HG03442 (cell line): ENCODE data around the gene CTSW.
"Not testable (repeated sequence)": the region's sequence is repeated elsewhere in the genome, so short reads cannot be mapped to it uniquely, and the experiment has no call there.

Source experiments
- ATAC-seq: cut with Tn5 transposase; IDR thresholded peaks from one replicate; pipeline ENCODE4 v1.9.1; 2021; ENCODE audit warnings: mild to moderate bottlenecking, moderate library complexity; ENCODE audit not compliant: unreplicated experiment

Gene CTSW, protein sequence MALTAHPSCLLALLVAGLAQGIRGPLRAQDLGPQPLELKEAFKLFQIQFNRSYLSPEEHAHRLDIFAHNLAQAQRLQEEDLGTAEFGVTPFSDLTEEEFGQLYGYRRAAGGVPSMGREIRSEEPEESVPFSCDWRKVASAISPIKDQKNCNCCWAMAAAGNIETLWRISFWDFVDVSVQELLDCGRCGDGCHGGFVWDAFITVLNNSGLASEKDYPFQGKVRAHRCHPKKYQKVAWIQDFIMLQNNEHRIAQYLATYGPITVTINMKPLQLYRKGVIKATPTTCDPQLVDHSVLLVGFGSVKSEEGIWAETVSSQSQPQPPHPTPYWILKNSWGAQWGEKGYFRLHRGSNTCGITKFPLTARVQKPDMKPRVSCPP

DNA sequence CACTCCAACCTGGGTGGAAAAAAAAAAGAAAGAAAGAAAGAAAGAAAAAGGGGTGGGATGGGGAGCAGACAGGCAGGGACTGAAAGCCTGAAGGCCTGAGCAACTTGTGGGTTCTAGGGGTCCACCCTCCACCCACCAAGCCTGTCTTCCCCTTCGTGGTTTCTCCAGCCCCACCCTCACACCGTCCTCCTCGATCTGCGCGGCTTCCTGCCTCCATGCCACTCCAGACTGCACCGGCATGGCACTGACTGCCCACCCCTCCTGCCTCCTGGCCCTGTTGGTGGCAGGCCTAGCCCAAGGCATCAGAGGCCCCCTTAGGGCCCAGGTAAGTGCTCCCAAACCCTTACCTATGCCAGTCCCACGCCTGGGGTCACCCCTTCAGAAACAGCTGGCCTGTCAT is at the start of gene CTSW:
Gene CTSW, plus strand, starts transcription at position 221 of the 400 bp plus-strand sequence. Its CDS starts 18 bp downstream, at position 239.
- ATAC-seq, result no peak

- ATAC-seq, result not testable (repeated sequence)
These were observed 47.4 kb upstream of the CTSW start for GRCh38 chr11:65832231-65832630.

DNA sequence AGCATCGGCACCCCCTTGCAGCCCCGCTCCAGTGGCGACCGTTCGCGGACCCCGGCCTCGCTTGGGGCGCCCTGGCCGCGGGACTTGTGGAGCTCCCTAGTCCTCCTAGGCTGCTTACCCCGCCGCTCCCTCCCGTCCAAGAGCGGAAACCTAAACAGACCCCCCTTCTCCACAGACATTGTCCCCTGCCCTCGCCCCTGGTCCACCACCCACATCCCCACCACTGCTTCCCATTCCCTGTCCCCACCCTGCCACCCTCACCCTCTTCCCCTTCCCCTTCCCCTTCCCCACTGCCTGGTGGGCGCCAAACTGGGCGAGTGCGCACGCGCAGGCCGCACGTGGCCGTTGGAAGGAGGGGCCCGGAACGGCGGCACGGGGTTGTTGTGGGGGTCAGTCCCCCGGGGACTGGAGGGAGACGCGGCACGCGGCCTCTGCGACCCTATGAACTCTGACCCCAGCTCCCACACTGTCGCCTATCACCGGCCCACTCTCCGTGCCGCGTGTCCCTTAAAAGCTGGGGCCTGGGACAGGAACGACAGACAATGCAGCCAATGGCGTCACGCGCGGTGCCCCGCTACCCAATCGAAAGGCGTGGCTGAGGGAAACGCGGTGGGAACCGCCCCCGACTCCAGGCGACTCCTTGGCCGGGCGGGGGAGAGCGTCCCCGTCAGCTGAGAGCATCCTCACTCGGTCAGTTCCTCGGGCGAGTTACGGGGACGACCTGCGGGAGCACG is 46.2 kb upstream of the CTSW start, which contains the start of gene SNX32:
Gene SNX32, plus strand, starts transcription at position 667 of the 734 bp plus-strand sequence. CDS start 103 bp downstream, outside the sequence.
- ATAC-seq, result peak; percentile 81

GRCh38 chr11:65834202-65834601 is 45.4 kb upstream of the CTSW start:
- ATAC-seq, result no peak

- ATAC-seq, result no peak
These were observed 37.5 kb upstream of the CTSW start for GRCh38 chr11:65842144-65842543.

DNA sequence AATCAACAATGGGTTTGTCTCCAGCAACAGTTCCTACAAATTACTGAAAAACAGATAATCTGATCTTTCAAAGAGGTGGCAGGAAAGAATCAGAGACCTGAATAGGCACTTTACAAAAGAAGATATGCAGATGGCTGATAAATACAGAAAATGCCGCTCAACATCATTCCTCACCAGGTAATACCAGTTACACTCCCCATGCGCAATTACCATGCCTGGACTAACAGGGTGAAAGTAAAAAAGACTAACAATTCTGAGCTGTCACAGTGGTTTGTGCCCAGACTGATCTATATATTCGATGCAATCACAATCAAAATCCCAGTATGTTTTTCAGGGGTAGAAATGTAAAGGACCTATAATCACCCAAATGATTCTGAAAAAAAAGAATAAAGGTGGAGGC is 35.8 kb upstream of the CTSW start:
- ATAC-seq, result no peak

- no peak for ATAC-seq
These were observed 35.3 kb upstream of the CTSW start for GRCh38 chr11:65844231-65844872.

DNA sequence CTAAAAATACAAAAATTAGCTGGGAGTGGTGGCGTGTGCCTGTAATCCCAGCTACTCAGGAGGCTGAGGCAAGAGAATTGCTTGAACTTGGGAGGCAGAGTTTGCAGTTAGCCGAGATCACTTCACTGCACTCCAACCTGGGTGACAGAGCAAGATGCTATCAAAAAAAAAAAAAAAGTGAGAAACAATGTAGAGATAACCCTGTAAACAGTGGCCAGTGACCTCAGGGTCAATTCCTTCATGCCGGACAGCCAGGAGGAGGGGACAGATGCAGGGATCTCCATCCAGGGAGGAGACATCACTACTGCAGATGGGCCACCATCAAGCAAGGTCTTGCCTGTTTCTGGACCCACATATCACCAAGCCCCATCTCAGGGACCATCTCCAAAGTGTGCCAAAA is 31.9 kb upstream of the CTSW start:
- ATAC-seq, result no peak

GRCh38 chr11:65848693-65849092 is 30.9 kb upstream of the CTSW start:
- not testable (repeated sequence) for ATAC-seq

GRCh38 chr11:65849366-65849765 is 30.3 kb upstream of the CTSW start:
- no peak for ATAC-seq

DNA sequence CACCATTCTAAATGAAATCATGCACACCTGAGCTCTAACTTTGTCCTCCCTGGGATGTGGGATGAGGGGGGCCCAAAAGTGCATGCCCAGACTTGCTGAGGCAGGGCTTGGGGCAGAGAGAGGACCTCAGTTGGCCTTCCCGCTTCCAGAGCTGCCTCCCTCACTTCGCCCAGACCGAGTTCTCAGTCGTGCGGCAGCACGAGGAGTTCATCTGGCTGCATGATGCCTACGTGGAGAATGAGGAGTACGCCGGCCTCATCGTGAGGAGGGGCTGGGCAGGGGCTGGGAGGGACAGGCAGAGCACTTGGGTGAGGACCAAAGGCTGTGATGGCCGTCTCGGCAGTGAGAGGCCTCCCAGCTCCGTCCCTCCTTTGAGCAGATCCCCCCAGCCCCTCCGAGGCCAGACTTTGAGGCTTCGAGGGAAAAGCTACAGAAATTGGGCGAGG is 29.8 kb upstream of the CTSW start:
- no peak for ATAC-seq

GRCh38 chr11:65850217-65851082 is 29.2 kb upstream of the CTSW start:
- ATAC-seq, result no peak

- ATAC-seq, result no peak
These were observed 28.5 kb upstream of the CTSW start for GRCh38 chr11:65851083-65851579.

DNA sequence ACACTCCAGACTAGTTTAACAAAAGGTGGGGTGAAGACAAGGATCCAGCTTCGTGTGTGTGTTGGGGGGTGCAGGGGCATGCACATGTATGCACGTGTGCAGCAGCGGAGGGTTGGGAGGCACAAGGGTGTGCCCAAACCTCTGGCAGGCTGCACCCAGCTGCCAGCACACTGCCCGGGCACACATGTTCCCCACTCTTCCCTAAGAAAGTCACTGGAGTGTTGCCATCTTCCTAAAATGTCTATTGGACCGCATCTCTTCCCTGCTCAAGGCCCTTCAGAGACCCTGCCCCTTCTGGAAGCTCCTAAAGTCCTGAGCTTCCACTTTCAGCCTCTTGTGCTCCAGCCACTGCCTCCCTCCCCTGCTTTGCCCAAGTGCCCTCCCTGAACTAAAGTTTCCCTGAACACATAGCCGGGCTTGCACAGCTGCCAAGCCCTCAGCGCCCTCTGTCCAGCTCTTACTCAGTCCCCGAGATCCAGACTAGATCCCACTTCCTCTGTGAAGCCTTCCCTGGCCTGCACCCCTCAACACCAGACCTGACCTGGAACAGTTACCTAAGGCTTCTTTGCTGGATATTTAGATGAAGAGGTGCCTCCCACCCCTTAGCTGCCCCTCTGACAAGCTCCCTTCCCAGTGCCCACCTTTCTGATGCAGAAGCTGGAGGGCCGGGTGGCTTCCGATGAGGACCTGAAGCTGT is 27.7 kb upstream of the CTSW start:
- ATAC-seq, result no peak

GRCh38 chr11:65852508-65853245 is 27.0 kb upstream of the CTSW start:
- ATAC-seq, result no peak

- ATAC-seq, result no peak
These were observed 26.2 kb upstream of the CTSW start for GRCh38 chr11:65853246-65853979.

DNA sequence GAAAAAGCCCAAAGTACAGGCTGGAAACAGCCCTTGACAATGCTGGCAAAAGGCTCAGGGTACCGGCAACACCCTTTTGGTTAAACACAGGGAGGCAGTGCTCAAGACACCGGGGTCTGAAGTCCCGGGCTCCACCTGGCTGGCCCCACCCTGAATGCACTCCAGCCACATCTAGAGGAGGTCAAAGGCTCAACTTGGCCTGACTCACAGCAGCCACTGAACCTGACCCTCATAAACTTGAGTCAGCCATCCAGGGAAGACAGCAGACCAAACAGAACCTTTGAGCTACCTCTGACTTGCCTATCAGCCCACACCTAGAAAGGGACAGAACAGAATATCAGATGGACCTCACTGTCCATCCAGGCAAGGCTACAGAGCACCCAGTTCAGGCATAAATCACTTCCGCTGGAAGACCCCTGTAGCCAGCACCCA is 25.5 kb upstream of the CTSW start:
- no peak for ATAC-seq
